ENCODE results near the gene SGIP1. TPM values are rescaled to one million over a fixed set of nuclear protein-coding genes. Genes with fewer than 3 reads are reported as not detected.

The SGIP1 gene
- total and polyA plus RNA-seq, 9 donors, result 1.7 to 3.1 (median 2.4) TPM

GRCh38 chr1:66684353-66684752 lies 150.4 kb downstream of the SGIP1 start:
- H3K27ac ChIP-seq (ENCODE audit: low read length), result no peak overlapping the region
- no peak for DNase-seq
- WGBS (ENCODE audit: insufficient coverage), result no CpG with 5 or more reads among the region's 3 CpGs

DNA sequence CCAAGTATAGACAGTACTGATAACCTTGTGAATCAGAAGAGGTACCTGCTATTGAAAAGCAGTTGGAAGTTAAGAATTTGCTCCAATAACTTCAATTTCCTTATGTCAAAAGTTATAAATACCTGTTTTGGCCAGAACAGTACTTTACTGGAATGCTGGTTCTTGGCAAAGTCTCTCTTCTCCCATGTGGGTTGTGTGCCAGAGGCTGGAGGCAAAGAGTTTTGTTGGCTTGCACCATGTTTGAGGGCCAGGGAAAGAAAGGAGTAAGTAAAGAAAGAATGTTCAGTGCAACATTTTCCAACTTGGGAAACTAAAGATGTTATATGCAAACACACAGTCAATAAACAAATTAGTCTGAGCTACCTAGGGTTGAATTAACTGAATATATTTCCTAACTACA lies 151.3 kb downstream of the SGIP1 start:
- Histone ChIP-seq H3K36me3 (ENCODE audit: control insufficient read depth, insufficient read depth, low read length) (no peaks in the 10 kb centered on the region), H3K27me3 (ENCODE audit: control insufficient read depth, insufficient read depth, low read length) (no peaks in the 10 kb centered on the region), H3K9me3 (replicated peaks; ENCODE audit: control insufficient read depth, low read depth, low read length) (no peaks in the 10 kb centered on the region), H3K27ac (ENCODE audit: low read length) (no peak overlapping the region), H3K4me1 (ENCODE audit: control insufficient read depth, insufficient read depth, low read length) (no peaks in the 10 kb centered on the region), H3K4me3 (ENCODE audit: low read length) (no peak overlapping the region)
- DNase-seq, result no peak

More at GRCh38 chr1:66684353-66684752, 150.4 kb downstream of the SGIP1 start:
- H3K9me3 ChIP-seq (replicated peaks; ENCODE audit: control insufficient read depth, low read depth, low read length), result no peaks in the 10 kb centered on the region
- H3K4me1 ChIP-seq (ENCODE audit: control insufficient read depth, insufficient read depth, low read length), result no peaks in the 10 kb centered on the region
- no peaks in the 10 kb centered on the region for H3K27me3 ChIP-seq (ENCODE audit: control insufficient read depth, insufficient read depth, low read length)
- no peaks in the 10 kb centered on the region for H3K36me3 ChIP-seq (ENCODE audit: control insufficient read depth, insufficient read depth, low read length)
- H3K4me3 ChIP-seq (ENCODE audit: low read length), result no peak overlapping the region

GRCh38 chr1:66685670-66686069 lies 151.7 kb downstream of the SGIP1 start:
- Histone ChIP-seq H3K4me3 (ENCODE audit: low read length) (no peak overlapping the region), H3K9me3 (replicated peaks; ENCODE audit: control insufficient read depth, low read depth, low read length) (no peaks in the 10 kb centered on the region), H3K4me1 (ENCODE audit: control insufficient read depth, insufficient read depth, low read length) (no peaks in the 10 kb centered on the region), H3K36me3 (ENCODE audit: control insufficient read depth, insufficient read depth, low read length) (no peaks in the 10 kb centered on the region), H3K27me3 (ENCODE audit: control insufficient read depth, insufficient read depth, low read length) (no peaks in the 10 kb centered on the region), H3K27ac (ENCODE audit: low read length) (no peak overlapping the region)
- no peak for DNase-seq
- WGBS (ENCODE audit: insufficient coverage), result no CpG with 5 or more reads among the region's 1 CpG

GRCh38 chr1:66686406-66686805 lies 152.5 kb downstream of the SGIP1 start:
- H3K27me3 ChIP-seq (ENCODE audit: control insufficient read depth, insufficient read depth, low read length), result no peaks in the 10 kb centered on the region
- H3K36me3 ChIP-seq (ENCODE audit: control insufficient read depth, insufficient read depth, low read length), result no peaks in the 10 kb centered on the region
- H3K9me3 ChIP-seq (replicated peaks; ENCODE audit: control insufficient read depth, low read depth, low read length), result no peaks in the 10 kb centered on the region
- WGBS (ENCODE audit: insufficient coverage), result no CpG with 5 or more reads among the region's 3 CpGs
- DNase-seq, result no peak
- no peak overlapping the region for H3K4me3 ChIP-seq (ENCODE audit: low read length)
- H3K4me1 ChIP-seq (ENCODE audit: control insufficient read depth, insufficient read depth, low read length), result no peaks in the 10 kb centered on the region
- H3K27ac ChIP-seq (ENCODE audit: low read length), result no peak overlapping the region

DNA sequence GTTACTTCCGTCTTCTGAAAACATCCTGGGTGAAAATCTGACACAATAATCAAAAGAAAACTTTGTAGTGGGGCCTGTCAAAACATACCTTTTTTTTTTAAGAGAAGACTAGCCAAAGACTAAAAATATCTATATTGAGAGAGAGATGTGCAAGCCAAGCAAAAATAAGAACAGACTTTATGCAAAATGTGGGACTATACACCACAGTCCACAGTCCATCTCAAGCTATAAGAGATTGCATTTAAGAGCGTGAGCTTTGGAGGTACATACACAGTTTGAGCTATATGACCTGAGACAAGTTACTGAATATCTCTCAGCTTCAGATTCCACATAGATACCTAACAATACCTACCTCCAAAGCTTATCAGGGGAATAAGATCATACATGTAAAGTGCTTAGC lies 153.4 kb downstream of the SGIP1 start:
- no peak for DNase-seq
- Histone ChIP-seq H3K9me3 (replicated peaks; ENCODE audit: control insufficient read depth, low read depth, low read length) (no peaks in the 10 kb centered on the region), H3K4me3 (ENCODE audit: low read length) (no peak overlapping the region), H3K36me3 (ENCODE audit: control insufficient read depth, insufficient read depth, low read length) (no peaks in the 10 kb centered on the region), H3K27ac (ENCODE audit: low read length) (no peak overlapping the region), H3K27me3 (ENCODE audit: control insufficient read depth, insufficient read depth, low read length) (no peaks in the 10 kb centered on the region), H3K4me1 (ENCODE audit: control insufficient read depth, insufficient read depth, low read length) (no peaks in the 10 kb centered on the region)
- WGBS (ENCODE audit: insufficient coverage), result no CpG with 5 or more reads among the region's 2 CpGs

GRCh38 chr1:66690666-66691381 lies 156.9 kb downstream of the SGIP1 start:
- no peak for DNase-seq
- no peaks in the 10 kb centered on the region for H3K4me1 ChIP-seq (ENCODE audit: control insufficient read depth, insufficient read depth, low read length)
- H3K36me3 ChIP-seq (ENCODE audit: control insufficient read depth, insufficient read depth, low read length), result no peaks in the 10 kb centered on the region
- H3K9me3 ChIP-seq (replicated peaks; ENCODE audit: control insufficient read depth, low read depth, low read length), result no peaks in the 10 kb centered on the region
- 72% methylated on average over 3 of the region's 7 CpGs for WGBS (ENCODE audit: insufficient coverage)
- no peak overlapping the region for H3K27ac ChIP-seq (ENCODE audit: low read length)
- no peaks in the 10 kb centered on the region for H3K27me3 ChIP-seq (ENCODE audit: control insufficient read depth, insufficient read depth, low read length)
- no peak overlapping the region for H3K4me3 ChIP-seq (ENCODE audit: low read length)

DNA sequence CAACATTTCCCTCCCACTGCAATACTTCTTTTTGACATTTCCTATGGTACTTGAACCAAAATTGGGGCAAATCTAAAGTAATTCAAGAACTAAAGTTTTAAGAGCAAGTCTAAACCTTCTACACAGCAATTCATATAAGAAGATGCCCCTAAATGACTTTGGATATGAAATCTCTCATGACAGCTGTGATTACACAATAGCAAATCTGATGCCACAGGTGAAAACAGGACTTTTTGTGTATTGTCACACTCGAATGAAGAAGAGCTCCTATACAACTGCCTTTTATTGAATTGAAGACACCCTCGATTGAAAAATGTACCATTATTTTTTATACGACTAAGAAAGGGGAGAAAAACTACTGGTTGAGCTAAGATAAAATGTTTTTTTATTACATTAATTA lies 158.7 kb downstream of the SGIP1 start:
- Histone ChIP-seq H3K4me3 (ENCODE audit: low read length) (no peak overlapping the region), H3K27ac (ENCODE audit: low read length) (no peak overlapping the region), H3K36me3 (ENCODE audit: control insufficient read depth, insufficient read depth, low read length) (no peaks in the 10 kb centered on the region), H3K4me1 (ENCODE audit: control insufficient read depth, insufficient read depth, low read length) (no peaks in the 10 kb centered on the region), H3K27me3 (ENCODE audit: control insufficient read depth, insufficient read depth, low read length) (no peaks in the 10 kb centered on the region), H3K9me3 (replicated peaks; ENCODE audit: control insufficient read depth, low read depth, low read length) (no peaks in the 10 kb centered on the region)
- DNase-seq, result no peak
- no CpG with 5 or more reads among the region's 3 CpGs for WGBS (ENCODE audit: insufficient coverage)

- Histone ChIP-seq H3K4me3 (ENCODE audit: low read length) (no peak overlapping the region), H3K27me3 (ENCODE audit: control insufficient read depth, insufficient read depth, low read length) (no peaks in the 10 kb centered on the region), H3K36me3 (ENCODE audit: control insufficient read depth, insufficient read depth, low read length) (no peaks in the 10 kb centered on the region), H3K27ac (ENCODE audit: low read length) (no peak overlapping the region), H3K4me1 (ENCODE audit: control insufficient read depth, insufficient read depth, low read length) (no peaks in the 10 kb centered on the region), H3K9me3 (replicated peaks; ENCODE audit: control insufficient read depth, low read depth, low read length) (no peaks in the 10 kb centered on the region)
- DNase-seq, result no peak
Observed at GRCh38 chr1:66693856-66694255, 159.9 kb downstream of the SGIP1 start.

DNA sequence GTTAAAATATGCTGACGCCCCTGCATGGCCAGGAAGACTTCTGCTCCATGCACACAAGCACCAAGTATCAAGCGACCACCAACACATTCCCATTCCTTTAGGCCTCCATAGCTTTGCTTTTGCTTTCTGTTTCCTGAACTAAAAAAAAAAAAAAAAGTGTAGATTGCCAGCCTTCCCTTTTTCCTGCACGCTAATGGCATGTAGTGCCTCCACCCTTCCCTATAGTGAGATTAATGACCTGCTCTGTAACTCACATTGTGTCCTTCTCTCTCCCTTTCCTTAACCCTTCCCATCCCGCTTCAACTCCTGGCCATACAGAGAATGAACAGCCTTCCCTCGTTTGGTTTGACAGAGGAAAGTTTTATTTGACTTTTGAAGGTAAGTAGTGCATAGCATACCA lies 161.2 kb downstream of the SGIP1 start:
- no CpG with 5 or more reads among the region's 5 CpGs for WGBS (ENCODE audit: insufficient coverage)

GRCh38 chr1:66696771-66697170 lies 162.8 kb downstream of the SGIP1 start:
- Histone ChIP-seq H3K27me3 (ENCODE audit: control insufficient read depth, insufficient read depth, low read length) (no peaks in the 10 kb centered on the region), H3K4me3 (ENCODE audit: low read length) (no peak overlapping the region), H3K9me3 (replicated peaks; ENCODE audit: control insufficient read depth, low read depth, low read length) (no peaks in the 10 kb centered on the region), H3K4me1 (ENCODE audit: control insufficient read depth, insufficient read depth, low read length) (no peaks in the 10 kb centered on the region), H3K27ac (ENCODE audit: low read length) (no peak overlapping the region), H3K36me3 (ENCODE audit: control insufficient read depth, insufficient read depth, low read length) (no peaks in the 10 kb centered on the region)
- no peak for DNase-seq

More for the DNA sequence above, 161.2 kb downstream of the SGIP1 start:
- no peaks in the 10 kb centered on the region for H3K36me3 ChIP-seq (ENCODE audit: control insufficient read depth, insufficient read depth, low read length)
- no peaks in the 10 kb centered on the region for H3K27me3 ChIP-seq (ENCODE audit: control insufficient read depth, insufficient read depth, low read length)
- no peaks in the 10 kb centered on the region for H3K9me3 ChIP-seq (replicated peaks; ENCODE audit: control insufficient read depth, low read depth, low read length)
- DNase-seq, result no peak
- H3K27ac ChIP-seq (ENCODE audit: low read length), result no peak overlapping the region
- no peaks in the 10 kb centered on the region for H3K4me1 ChIP-seq (ENCODE audit: control insufficient read depth, insufficient read depth, low read length)
- no peak overlapping the region for H3K4me3 ChIP-seq (ENCODE audit: low read length)

DNA sequence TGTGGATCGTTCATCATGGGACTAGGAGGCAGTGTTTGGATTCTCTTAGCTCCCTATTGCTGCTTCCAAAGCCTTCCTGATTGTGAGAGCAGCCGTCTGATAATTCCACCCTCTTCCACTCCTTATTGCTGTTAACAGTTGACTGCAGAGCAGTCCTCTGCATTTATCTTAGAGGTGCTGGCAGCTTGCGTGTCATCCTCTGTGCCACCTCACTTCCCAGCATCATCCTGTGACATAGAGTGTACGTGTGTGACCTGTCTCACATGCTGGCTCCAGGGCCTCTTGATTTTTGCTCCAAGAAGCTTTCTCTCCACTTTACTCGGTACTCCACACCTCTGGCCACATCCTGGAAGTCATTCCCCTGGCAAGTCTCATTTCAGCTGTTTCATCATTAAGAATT lies 165.3 kb downstream of the SGIP1 start:
- Histone ChIP-seq H3K9me3 (replicated peaks; ENCODE audit: control insufficient read depth, low read depth, low read length) (no peaks in the 10 kb centered on the region), H3K4me3 (ENCODE audit: low read length) (no peak overlapping the region), H3K27ac (ENCODE audit: low read length) (no peak overlapping the region), H3K4me1 (ENCODE audit: control insufficient read depth, insufficient read depth, low read length) (no peaks in the 10 kb centered on the region), H3K36me3 (ENCODE audit: control insufficient read depth, insufficient read depth, low read length) (no peaks in the 10 kb centered on the region), H3K27me3 (ENCODE audit: control insufficient read depth, insufficient read depth, low read length) (no peaks in the 10 kb centered on the region)
- WGBS (ENCODE audit: insufficient coverage), result 73% methylated on average over 5 of the region's 5 CpGs
- DNase-seq, result no peak
